ENCODE results near the gene SLC26A1.
A peak's percentile ranks its signal among the peaks of the same experiment; 100 is the strongest.
"Not testable (repeated sequence)": the region's sequence is repeated elsewhere in the genome, so short reads cannot be mapped to it uniquely, and the experiment has no call there.

SLC26A1 gene

GRCh38 chr4:982814-983213 is 10.4 kb downstream of the SLC26A1 start:
- no peak for DNase-seq

- DNase-seq, result no peak
These were observed 10.9 kb downstream of the SLC26A1 start for GRCh38 chr4:982291-982690.

GRCh38 chr4:978957-979701 is 14.1 kb downstream of the SLC26A1 start:
- DNase-seq, result peak; percentile 67 to 78

GRCh38 chr4:976016-976415 is 17.2 kb downstream of the SLC26A1 start:
- DNase-seq, result not testable (repeated sequence)

GRCh38 chr4:974668-975067 is 18.5 kb downstream of the SLC26A1 start:
- no peak for DNase-seq

GRCh38 chr4:973431-974397 is 19.5 kb downstream of the SLC26A1 start, which contains the start of gene DGKQ:
TSS of gene DGKQ (minus strand) at chr4:973569. CDS start at chr4:973482, 87 bp downstream.
- peak; percentile 86 to 94 for DNase-seq

GRCh38 chr4:972651-973424 is 20.4 kb downstream of the SLC26A1 start:
- DNase-seq, result peak in 1 of 2 donors; percentile 8

GRCh38 chr4:971666-972500 is 21.3 kb downstream of the SLC26A1 start:
- DNase-seq, result no peak

GRCh38 chr4:970854-971520 is 22.2 kb downstream of the SLC26A1 start:
- no peak for DNase-seq

- DNase-seq, result peak in 1 of 2 donors; percentile 25
These were observed 23.0 kb downstream of the SLC26A1 start for GRCh38 chr4:970046-970745.

GRCh38 chr4:968621-969394 is 24.4 kb downstream of the SLC26A1 start:
- DNase-seq, result no peak

GRCh38 chr4:968221-968620 is 25.0 kb downstream of the SLC26A1 start:
- DNase-seq, result no peak

GRCh38 chr4:967113-968104 is 25.8 kb downstream of the SLC26A1 start:
- no peak for DNase-seq

GRCh38 chr4:966266-967112 is 26.7 kb downstream of the SLC26A1 start:
- DNase-seq, result no peak

GRCh38 chr4:965766-966134 is 27.5 kb downstream of the SLC26A1 start:
- DNase-seq, result no peak

- DNase-seq, result no peak
These were observed 28.0 kb downstream of the SLC26A1 start for GRCh38 chr4:965048-965765.

All from inflammatory macrophage treated with lipopolysaccharide for 1 hour (primary cell).